Lower lobe of right lung (tissue), 2 donors: ENCODE measurements around the gene KCNIP1. TPM values are rescaled to one million over a fixed set of nuclear protein-coding genes. Genes with fewer than 3 reads are reported as not detected.

Experiments
- ATAC-seq, 2 donors: fragments of 200-7000 bp; cut with Tn5 transposase; one replicate each; pipeline ENCODE4 v1.9.1; 2020 to 2022; ENCODE audit warnings: mild to moderate bottlenecking in 2 of 2, moderate library complexity in 2 of 2
- DNase-seq: peaks from one replicate; pipeline ENCODE4 v3.0.0-alpha.2; 2020
- H3K27ac ChIP-seq: fragments of 200-600 bp; one replicate; pipeline ENCODE4 v1.8.0; 2022
- H3K27me3 ChIP-seq: fragments of 200-600 bp; one replicate; pipeline ENCODE4 v1.8.0; 2022; ENCODE audit warnings: low read depth
- H3K36me3 ChIP-seq: fragments of 200-600 bp; one replicate; pipeline ENCODE4 v1.8.0; 2022; ENCODE audit warnings: mild to moderate bottlenecking
- H3K4me1 ChIP-seq: fragments of 200-600 bp; one replicate; pipeline ENCODE4 v1.8.0; 2022
- H3K4me3 ChIP-seq: fragments of 200-600 bp; one replicate; pipeline ENCODE4 v1.8.0; 2022; ENCODE audit warnings: mild to moderate bottlenecking
- H3K9me3 ChIP-seq: fragments of 200-600 bp; one replicate; pipeline ENCODE4 v1.8.0; 2022
- CTCF ChIP-seq: fragments of 200-600 bp; IDR thresholded peaks from one replicate; pipeline ENCODE4 v1.8.0; 2022; ENCODE audit warnings: antibody characterized with exemption, mild to moderate bottlenecking
- intact Hi-C: fragments of 100-400 bp; cut with DNase I; formaldehyde crosslinking; loops from one replicate; pipeline ENCODE4 v1.11.0; 2022
- total RNA-seq: library from RNA; stranded (reverse); fragmentation: NEBNext Ultra II Directional; extraction: Animal tissue kit (Norgen Biotek cat#: 25700); gene quantifications from one replicate; pipeline ENCODE4 v1.2.1, GENCODE V29; 2021
- donor health status: DM: no; HTN: yes; CAD: no; lungs with severe emphysema.

The KCNIP1 gene
- total RNA-seq, 1 donor from 2014 or later: 1.7 TPM

GRCh38 chr5:170636801-170637477, 133.1 kb downstream of the KCNIP1 start:
- no peaks in the 10 kb centered on the region for H3K36me3 ChIP-seq
- H3K9me3 ChIP-seq: no peaks in the 10 kb centered on the region
- ATAC-seq (no peak), DNase-seq (no peak)
- intact Hi-C loops: loop anchor here (10.0 kb wide), 1 partner anchor 202 kb away; no protein-coding TSS in a partner anchor
- H3K27ac ChIP-seq: no peak overlapping the region
- TF ChIP-seq CTCF: no peak
- peaks cover 18% of the 10 kb centered on the region for H3K4me1 ChIP-seq
- peaks cover under 1% of the 10 kb centered on the region for H3K27me3 ChIP-seq
- no peak overlapping the region for H3K4me3 ChIP-seq

- Histone ChIP-seq H3K27me3 (peaks cover 7% of the 10 kb centered on the region), H3K4me1 (peaks cover 8% of the 10 kb centered on the region), H3K4me3 (no peak overlapping the region), H3K27ac (no peak overlapping the region), H3K36me3 (no peaks in the 10 kb centered on the region), H3K9me3 (no peaks in the 10 kb centered on the region)
- ATAC-seq (no peak), DNase-seq (no peak)
- intact Hi-C loops: loop anchor here (10.0 kb wide), 1 partner anchor 203 kb away; no protein-coding TSS in a partner anchor
- TF ChIP-seq CTCF: no peak
These were observed 134.2 kb downstream of the KCNIP1 start for GRCh38 chr5:170638051-170638450.

- Histone ChIP-seq H3K27me3 (peaks cover 13% of the 10 kb centered on the region), H3K27ac (no peak overlapping the region), H3K36me3 (no peaks in the 10 kb centered on the region), H3K4me1 (peaks cover 8% of the 10 kb centered on the region), H3K9me3 (no peaks in the 10 kb centered on the region), H3K4me3 (no peak overlapping the region)
- TF ChIP-seq CTCF: peak; percentile 92
- DNase-seq: no peak
- peak; percentile 72 to 77 for ATAC-seq
- intact Hi-C loops: loop anchor here (10.0 kb wide), 1 partner anchor 204 kb away; no protein-coding TSS in a partner anchor
These were observed 134.8 kb downstream of the KCNIP1 start for GRCh38 chr5:170638454-170639220.

- Histone ChIP-seq H3K4me3 (no peak overlapping the region), H3K36me3 (no peaks in the 10 kb centered on the region), H3K27ac (no peak overlapping the region), H3K9me3 (no peaks in the 10 kb centered on the region), H3K4me1 (peaks cover 1% of the 10 kb centered on the region), H3K27me3 (peaks cover 13% of the 10 kb centered on the region)
- ATAC-seq (no peak), DNase-seq (no peak)
- no peak for TF ChIP-seq CTCF
- intact Hi-C loops: loop anchor here (10.0 kb wide), 1 partner anchor 205 kb away; no protein-coding TSS in a partner anchor
These were observed 135.6 kb downstream of the KCNIP1 start for GRCh38 chr5:170639221-170639925.
